Panc1 (cell line): ENCODE results near the gene CFAP43. TPM values are rescaled to one million over a fixed set of nuclear protein-coding genes. Genes with fewer than 3 reads are reported as not detected.

Experiments
- ATAC-seq: fragments of 200-7000 bp; cut with Tn5 transposase; 2 replicates; pipeline ENCODE4 v1.9.1; 2020; ENCODE audit warnings: mild to moderate bottlenecking, moderate library complexity
- BruUV-seq: library from RNA; stranded (reverse); fragments of 400-500 nt; replicated peaks from 2 replicates; lab custom pipeline; 2021; lab: Mats Ljungman, UMichigan
- CTCF ChIA-PET: fragments of 300-600 bp; sonication (Branson Sonifier 250); formaldehyde crosslinking; loops from one replicate; lab custom pipeline; 2022; ENCODE audit warnings: antibody characterized with exemption; lab: Charles Lee
- POLR2A ChIA-PET: fragments of 300-600 bp; sonication (Branson Sonifier 250); formaldehyde crosslinking; loops from one replicate; lab custom pipeline; 2022; ENCODE audit warnings: antibody characterized with exemption; lab: Charles Lee
- DNase-seq: peaks from one replicate; pipeline ENCODE4 v3.0.0-alpha.2; 2010; ENCODE audit warnings: low read depth, low spot score
- H3K27ac ChIP-seq: 2 replicates; pipeline ENCODE4 v1.5.1; 2011; ENCODE audit warnings: mild to moderate bottlenecking, low read length, inconsistent platforms
- H3K27me3 ChIP-seq: fragments of 200-500 bp; sonication (Bioruptor generic); 2 replicates; pipeline ENCODE4 v1.6.0; 2014; ENCODE audit warnings: low read length, inconsistent platforms; ENCODE audit not compliant: control insufficient read depth, insufficient read depth
- H3K36me3 ChIP-seq: fragments of 200-500 bp; sonication (Bioruptor generic); 2 replicates; pipeline ENCODE4 v1.5.1; 2014; ENCODE audit warnings: inconsistent platforms, mild to moderate bottlenecking, low read length, moderate library complexity; ENCODE audit not compliant: control insufficient read depth, insufficient read depth
- H3K4me1 ChIP-seq: 2 replicates; pipeline ENCODE4 v1.5.1; 2011; ENCODE audit warnings: inconsistent platforms, mild to moderate bottlenecking, low read length, moderate library complexity; ENCODE audit not compliant: control insufficient read depth, insufficient read depth
- H3K4me3 ChIP-seq, 2 experiments: 2 replicates each; pipeline ENCODE4 v1.5.1; 2011 to 2012; ENCODE audit warnings: low read depth in 2 of 2, low read length in 2 of 2, mild to moderate bottlenecking in 2 of 2, inconsistent platforms in 1 of 2, moderate library complexity in 1 of 2
- H3K9me3 ChIP-seq: fragments of 200-500 bp; sonication (Bioruptor generic); 2 replicates; pipeline ENCODE4 v1.5.1; 2014; ENCODE audit warnings: low read depth, mild to moderate bottlenecking, inconsistent platforms, low read length, moderate library complexity; ENCODE audit not compliant: control insufficient read depth, insufficient read depth
- CTCF ChIP-seq: fragments of 450-650 bp; IDR thresholded peaks from 2 replicates; pipeline ENCODE4 v1.5.1; 2017; ENCODE audit warnings: mild to moderate bottlenecking
- POLR2AphosphoS5 ChIP-seq: IDR thresholded peaks from 2 replicates; pipeline ENCODE4 v1.6.1; 2012; ENCODE audit warnings: mild to moderate bottlenecking, low read depth, low read length, moderate library complexity
- REST ChIP-seq, 2 experiments: IDR thresholded peaks; 2 replicates each; pipeline ENCODE4 v1.6.1; 2011 to 2012; ENCODE audit warnings: low read depth in 2 of 2, control low read depth in 1 of 2, low read length in 1 of 2, mild to moderate bottlenecking in 1 of 2, moderate library complexity in 1 of 2; ENCODE audit not compliant: insufficient read depth in 1 of 2
- SIN3A ChIP-seq: IDR thresholded peaks from 2 replicates; pipeline ENCODE4 v1.6.1; 2012; ENCODE audit warnings: low read depth, mild to moderate bottlenecking, low read length, moderate library complexity, borderline replicate concordance; ENCODE audit not compliant: insufficient read depth
- TCF7L2 ChIP-seq: IDR thresholded peaks from 2 replicates; pipeline ENCODE4 v1.6.1; 2011; ENCODE audit warnings: mild to moderate bottlenecking, low read depth, low read length, inconsistent platforms
- in situ Hi-C: cut with HindIII; loops from 2 replicates; pipeline ENCODE4 v1.10.0; 2016; ENCODE audit warnings: low sequenced_read_pairs, low pct_unique_long_range_greater_than_20kb
- intact Hi-C: fragments of 100-400 bp; cut with micrococcal nuclease; formaldehyde crosslinking; loops from one replicate; pipeline ENCODE4 v1.10.0; 2022; ENCODE audit not compliant: unreplicated experiment
- total RNA-seq: library from RNA; stranded (reverse); gene quantifications from one replicate; pipeline ENCODE4 v1.2.1, GENCODE V29; 2021; ENCODE audit not compliant: unreplicated experiment

The CFAP43 gene
- total RNA-seq, 1 experiment from 2014 or later, result 0.21 TPM

GRCh38 chr10:104256335-104256961 is 24.3 kb upstream of the CFAP43 start:
- no peaks in the 10 kb centered on the region for H3K27me3 ChIP-seq
- peak overlapping the region; percentile 94 for H3K27ac ChIP-seq
- H3K4me3 ChIP-seq, result peak overlapping the region; percentile 65 to 71
- ATAC-seq, result no peak
- DNase-seq, result no peak
- TF ChIP-seq TCF7L2 (no peak), REST (IDR thresholded peaks at IDR 0.05; ENCODE audit: insufficient read depth in 1 of 2, low read depth in 2 of 2, low read length in 1 of 2) (no peak), POLR2AphosphoS5 (no peak), SIN3A (no peak), CTCF (no peak)
- ChIA-PET CTCF (interaction anchor here (0.6 kb wide), 1 partner anchor 50 kb away, joined by 6 read pairs; no protein-coding TSS in a partner anchor), POLR2A (interaction anchor here (0.5 kb wide), 1 partner anchor 24 kb away, joined by 4 read pairs; the partner anchor contains the start of gene CFAP43)
- in situ Hi-C loops, result no loop called here
- H3K36me3 ChIP-seq, result peaks cover 27% of the 10 kb centered on the region
- BruUV-seq, result TSS peak; percentile 53
- no peaks in the 10 kb centered on the region for H3K9me3 ChIP-seq
- intact Hi-C loops, result no loop called here
- peaks cover 46% of the 10 kb centered on the region for H3K4me1 ChIP-seq

- peak overlapping the region; percentile 94 for H3K27ac ChIP-seq
- H3K4me1 ChIP-seq, result peaks cover 36% of the 10 kb centered on the region
- H3K9me3 ChIP-seq, result no peaks in the 10 kb centered on the region
- in situ Hi-C loops (no loop called here), intact Hi-C loops (no loop called here)
- peaks cover 22% of the 10 kb centered on the region for H3K36me3 ChIP-seq
- H3K4me3 ChIP-seq, result peak overlapping the region; percentile 65 to 71
- ChIA-PET CTCF (no interaction called here), POLR2A (interaction anchor here (0.7 to 0.9 kb wide), 2 partner anchors 24 to 135 kb away, joined by 3 to 17 read pairs; no protein-coding TSS in a partner anchor)
- ATAC-seq (peak; percentile 46), DNase-seq (no peak)
- H3K27me3 ChIP-seq, result no peaks in the 10 kb centered on the region
- BruUV-seq, result no TSS peak
- TF ChIP-seq CTCF (no peak), POLR2AphosphoS5 (no peak), TCF7L2 (no peak), REST (IDR thresholded peaks at IDR 0.05; ENCODE audit: insufficient read depth in 1 of 2, low read depth in 2 of 2, low read length in 1 of 2) (no peak), SIN3A (0 out of 2 replicates have a peak, but pooled peaks have one; percentile 22)
These were observed 23.3 kb upstream of the CFAP43 start for GRCh38 chr10:104255311-104255981.
